ENCODE results near the gene PCNX2. TPM values are rescaled to one million over a fixed set of nuclear protein-coding genes. Genes with fewer than 3 reads are reported as not detected.

PCNX2 gene
- total RNA-seq, 1 experiment from 2014 or later = 15.3 TPM

DNA sequence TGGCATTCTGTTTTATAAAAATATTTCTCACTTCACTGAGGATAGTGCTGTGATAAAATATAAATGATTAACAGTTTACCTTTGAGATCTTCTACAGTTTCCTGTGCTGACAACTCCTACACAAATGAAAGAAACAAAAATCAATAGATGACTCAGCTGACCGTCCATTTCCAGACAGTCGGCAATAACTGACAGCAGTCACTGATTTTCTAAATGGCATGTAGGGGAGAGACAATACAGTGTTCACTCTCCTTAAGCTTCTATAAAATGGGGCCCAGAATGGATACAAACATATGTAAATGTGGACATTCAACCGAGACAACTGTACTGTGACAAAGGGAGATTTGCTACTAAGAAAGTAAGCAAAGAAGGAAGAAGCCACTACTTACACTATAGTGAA is 34.3 kb downstream of the PCNX2 start:
- H3K9me3 ChIP-seq (ENCODE audit: control insufficient read depth in 1 of 2, insufficient read depth in 1 of 2, low read depth in 1 of 2, low read length in 2 of 2) = no peaks in the 10 kb centered on the region
- TF ChIP-seq EGR1 (IDR thresholded peaks at IDR 0.05; ENCODE audit: low read depth) (peak; percentile 49; the same call in 1 of the 2 replicates), JUND (IDR thresholded peaks at IDR 0.05) (peak; percentile 89), SP1 (IDR thresholded peaks at IDR 0.05; ENCODE audit: low read depth) (peak; percentile 63), CEBPB (IDR thresholded peaks at IDR 0.05; ENCODE audit: low read depth) (peak; percentile 47; the same call in 1 of the 2 replicates), CBX3 (IDR thresholded peaks at IDR 0.05; ENCODE audit: low read depth) (peak; percentile 80; the same call in 1 of the 2 replicates), CTCF (IDR thresholded peaks at IDR 0.05 in 2 of 3, conservative IDR thresholded peaks at IDR 0.05 in 1 of 3; ENCODE audit: borderline replicate concordance in 1 of 3, insufficient read depth in 1 of 3, low read depth in 2 of 3, low read length in 2 of 3) (no peak), EZH2phosphoT487 (IDR thresholded peaks at IDR 0.05; ENCODE audit: borderline replicate concordance) (no peak), FOSL1 (IDR thresholded peaks at IDR 0.05; ENCODE audit: low read depth) (peak; percentile 91), YY1 (IDR thresholded peaks at IDR 0.05; ENCODE audit: extremely low read depth, insufficient replicate concordance, low read depth, low read length) (peak; percentile 89)
- TF ChIP-seq, protein P1, sequence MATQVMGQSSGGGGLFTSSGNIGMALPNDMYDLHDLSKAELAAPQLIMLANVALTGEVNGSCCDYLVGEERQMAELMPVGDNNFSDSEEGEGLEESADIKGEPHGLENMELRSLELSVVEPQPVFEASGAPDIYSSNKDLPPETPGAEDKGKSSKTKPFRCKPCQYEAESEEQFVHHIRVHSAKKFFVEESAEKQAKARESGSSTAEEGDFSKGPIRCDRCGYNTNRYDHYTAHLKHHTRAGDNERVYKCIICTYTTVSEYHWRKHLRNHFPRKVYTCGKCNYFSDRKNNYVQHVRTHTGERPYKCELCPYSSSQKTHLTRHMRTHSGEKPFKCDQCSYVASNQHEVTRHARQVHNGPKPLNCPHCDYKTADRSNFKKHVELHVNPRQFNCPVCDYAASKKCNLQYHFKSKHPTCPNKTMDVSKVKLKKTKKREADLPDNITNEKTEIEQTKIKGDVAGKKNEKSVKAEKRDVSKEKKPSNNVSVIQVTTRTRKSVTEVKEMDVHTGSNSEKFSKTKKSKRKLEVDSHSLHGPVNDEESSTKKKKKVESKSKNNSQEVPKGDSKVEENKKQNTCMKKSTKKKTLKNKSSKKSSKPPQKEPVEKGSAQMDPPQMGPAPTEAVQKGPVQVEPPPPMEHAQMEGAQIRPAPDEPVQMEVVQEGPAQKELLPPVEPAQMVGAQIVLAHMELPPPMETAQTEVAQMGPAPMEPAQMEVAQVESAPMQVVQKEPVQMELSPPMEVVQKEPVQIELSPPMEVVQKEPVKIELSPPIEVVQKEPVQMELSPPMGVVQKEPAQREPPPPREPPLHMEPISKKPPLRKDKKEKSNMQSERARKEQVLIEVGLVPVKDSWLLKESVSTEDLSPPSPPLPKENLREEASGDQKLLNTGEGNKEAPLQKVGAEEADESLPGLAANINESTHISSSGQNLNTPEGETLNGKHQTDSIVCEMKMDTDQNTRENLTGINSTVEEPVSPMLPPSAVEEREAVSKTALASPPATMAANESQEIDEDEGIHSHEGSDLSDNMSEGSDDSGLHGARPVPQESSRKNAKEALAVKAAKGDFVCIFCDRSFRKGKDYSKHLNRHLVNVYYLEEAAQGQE (IDR thresholded peaks at IDR 0.05; ENCODE audit: low read depth) = no peak
- H2AFZ ChIP-seq (ENCODE audit: low read depth, low read length, poor library complexity, severe bottlenecking) = no peak overlapping the region
- no TSS peak for BruUV-seq (replicated peaks)
- intact Hi-C loops (cut with micrococcal nuclease) = no loop called here
- DNase-seq (ENCODE audit: low read depth, low spot score) (peak; percentile 34), ATAC-seq (peak; percentile 81)
- H4K20me1 ChIP-seq (ENCODE audit: insufficient read depth) = no peaks in the 10 kb centered on the region
- H3K27me3 ChIP-seq (ENCODE audit: insufficient read depth, low read length) = no peaks in the 10 kb centered on the region
- peak overlapping the region; percentile 65 for H3K4me2 ChIP-seq (ENCODE audit: low read length)
- CTCF ChIA-PET = no interaction called here
- H3K4me3 ChIP-seq (replicated peaks in 1 of 2; ENCODE audit: low read depth in 1 of 2, low read length in 2 of 2) = peak overlapping the region in 1 of 2 experiments; percentile 16; a peak in 1 of 4 replicates
- RAD21 ChIA-PET (ENCODE audit: low non-redundant PET in 1 of 2, low total read pairs in 2 of 2, uncharacterized antibody in 2 of 2, unreplicated experiment in 2 of 2) = no interaction called here
- H3K27ac ChIP-seq (ENCODE audit: low read depth, low read length) = no peak overlapping the region
- peaks cover 5 to 13% of the 10 kb centered on the region in 2 experiments for H3K36me3 ChIP-seq (ENCODE audit: control insufficient read depth in 1 of 2, insufficient read depth in 2 of 2, low read length in 2 of 2)
- no peaks in the 10 kb centered on the region for H3K79me2 ChIP-seq (ENCODE audit: insufficient read depth, low read length)
- no peaks in the 10 kb centered on the region for H3K9me2 ChIP-seq (ENCODE audit: insufficient read depth)
- peak overlapping the region; percentile 21 for H3K9ac ChIP-seq (ENCODE audit: low read length)
- POLR2A ChIA-PET = no interaction called here
- peaks cover 15 to 16% of the 10 kb centered on the region in 2 experiments for H3K4me1 ChIP-seq (ENCODE audit: control insufficient read depth in 1 of 2, insufficient read depth in 2 of 2, low read length in 2 of 2)

Data from HCT116 (cell line).